ENCODE measurements around the gene LATS2.

DNA sequence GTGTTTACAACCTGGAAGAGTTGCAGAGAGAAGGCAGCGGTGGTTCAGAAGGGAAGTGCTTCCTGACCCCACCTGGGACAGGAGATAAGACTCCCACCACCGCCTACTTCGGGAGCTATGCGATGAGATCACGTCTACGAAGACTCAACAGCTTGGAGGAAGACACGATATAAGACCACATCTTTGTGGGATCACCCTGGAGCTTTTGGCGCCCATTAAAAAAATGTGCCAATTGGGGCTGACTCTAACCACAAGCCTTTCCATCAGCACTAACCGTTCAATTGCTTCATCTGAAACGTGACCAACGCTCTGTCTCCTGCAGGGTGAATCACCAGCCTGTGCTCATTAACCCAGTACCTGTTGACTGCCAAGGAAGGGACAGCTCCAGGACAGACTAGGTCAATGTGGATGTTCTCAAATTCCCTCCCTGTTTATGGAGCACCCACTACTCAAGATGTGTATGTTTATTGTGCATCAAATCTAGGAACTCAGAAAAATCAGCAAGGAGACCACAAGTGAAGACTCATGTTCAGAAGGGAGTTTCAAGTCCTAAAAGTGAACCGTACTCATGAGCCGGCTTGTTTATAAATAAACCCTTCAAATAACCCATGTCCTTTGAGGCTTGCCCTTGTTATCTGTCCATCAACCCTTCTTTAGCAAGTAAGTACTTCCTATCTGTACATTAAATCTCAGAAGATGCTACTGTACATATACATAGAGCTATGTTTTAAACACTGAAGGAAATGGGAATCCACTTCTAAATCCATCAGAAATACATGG, 67.5 kb downstream of the LATS2 start:
- TF ChIP-seq, protein P1, sequence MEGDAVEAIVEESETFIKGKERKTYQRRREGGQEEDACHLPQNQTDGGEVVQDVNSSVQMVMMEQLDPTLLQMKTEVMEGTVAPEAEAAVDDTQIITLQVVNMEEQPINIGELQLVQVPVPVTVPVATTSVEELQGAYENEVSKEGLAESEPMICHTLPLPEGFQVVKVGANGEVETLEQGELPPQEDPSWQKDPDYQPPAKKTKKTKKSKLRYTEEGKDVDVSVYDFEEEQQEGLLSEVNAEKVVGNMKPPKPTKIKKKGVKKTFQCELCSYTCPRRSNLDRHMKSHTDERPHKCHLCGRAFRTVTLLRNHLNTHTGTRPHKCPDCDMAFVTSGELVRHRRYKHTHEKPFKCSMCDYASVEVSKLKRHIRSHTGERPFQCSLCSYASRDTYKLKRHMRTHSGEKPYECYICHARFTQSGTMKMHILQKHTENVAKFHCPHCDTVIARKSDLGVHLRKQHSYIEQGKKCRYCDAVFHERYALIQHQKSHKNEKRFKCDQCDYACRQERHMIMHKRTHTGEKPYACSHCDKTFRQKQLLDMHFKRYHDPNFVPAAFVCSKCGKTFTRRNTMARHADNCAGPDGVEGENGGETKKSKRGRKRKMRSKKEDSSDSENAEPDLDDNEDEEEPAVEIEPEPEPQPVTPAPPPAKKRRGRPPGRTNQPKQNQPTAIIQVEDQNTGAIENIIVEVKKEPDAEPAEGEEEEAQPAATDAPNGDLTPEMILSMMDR (IDR thresholded peaks at IDR 0.05 in 2 of 3, conservative IDR thresholded peaks at IDR 0.05 in 1 of 3; ENCODE audit: borderline replicate concordance in 1 of 3, insufficient read depth in 1 of 3, low read depth in 2 of 3, low read length in 2 of 3): no peak
- no peak for TF ChIP-seq SIN3A (IDR thresholded peaks at IDR 0.05; ENCODE audit: low read depth)
- TF ChIP-seq EZH2 (IDR thresholded peaks at IDR 0.05): no peak
- TF ChIP-seq, protein P2, sequence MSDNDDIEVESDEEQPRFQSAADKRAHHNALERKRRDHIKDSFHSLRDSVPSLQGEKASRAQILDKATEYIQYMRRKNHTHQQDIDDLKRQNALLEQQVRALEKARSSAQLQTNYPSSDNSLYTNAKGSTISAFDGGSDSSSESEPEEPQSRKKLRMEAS (IDR thresholded peaks at IDR 0.05): no peak
- no peak for TF ChIP-seq FOSL1 (IDR thresholded peaks at IDR 0.05; ENCODE audit: low read depth)
- no peak for TF ChIP-seq POLR2A (IDR thresholded peaks at IDR 0.05; ENCODE audit: borderline replicate concordance, extremely low read depth, insufficient read depth, insufficient read length)
- TF ChIP-seq, protein P3, sequence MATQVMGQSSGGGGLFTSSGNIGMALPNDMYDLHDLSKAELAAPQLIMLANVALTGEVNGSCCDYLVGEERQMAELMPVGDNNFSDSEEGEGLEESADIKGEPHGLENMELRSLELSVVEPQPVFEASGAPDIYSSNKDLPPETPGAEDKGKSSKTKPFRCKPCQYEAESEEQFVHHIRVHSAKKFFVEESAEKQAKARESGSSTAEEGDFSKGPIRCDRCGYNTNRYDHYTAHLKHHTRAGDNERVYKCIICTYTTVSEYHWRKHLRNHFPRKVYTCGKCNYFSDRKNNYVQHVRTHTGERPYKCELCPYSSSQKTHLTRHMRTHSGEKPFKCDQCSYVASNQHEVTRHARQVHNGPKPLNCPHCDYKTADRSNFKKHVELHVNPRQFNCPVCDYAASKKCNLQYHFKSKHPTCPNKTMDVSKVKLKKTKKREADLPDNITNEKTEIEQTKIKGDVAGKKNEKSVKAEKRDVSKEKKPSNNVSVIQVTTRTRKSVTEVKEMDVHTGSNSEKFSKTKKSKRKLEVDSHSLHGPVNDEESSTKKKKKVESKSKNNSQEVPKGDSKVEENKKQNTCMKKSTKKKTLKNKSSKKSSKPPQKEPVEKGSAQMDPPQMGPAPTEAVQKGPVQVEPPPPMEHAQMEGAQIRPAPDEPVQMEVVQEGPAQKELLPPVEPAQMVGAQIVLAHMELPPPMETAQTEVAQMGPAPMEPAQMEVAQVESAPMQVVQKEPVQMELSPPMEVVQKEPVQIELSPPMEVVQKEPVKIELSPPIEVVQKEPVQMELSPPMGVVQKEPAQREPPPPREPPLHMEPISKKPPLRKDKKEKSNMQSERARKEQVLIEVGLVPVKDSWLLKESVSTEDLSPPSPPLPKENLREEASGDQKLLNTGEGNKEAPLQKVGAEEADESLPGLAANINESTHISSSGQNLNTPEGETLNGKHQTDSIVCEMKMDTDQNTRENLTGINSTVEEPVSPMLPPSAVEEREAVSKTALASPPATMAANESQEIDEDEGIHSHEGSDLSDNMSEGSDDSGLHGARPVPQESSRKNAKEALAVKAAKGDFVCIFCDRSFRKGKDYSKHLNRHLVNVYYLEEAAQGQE (IDR thresholded peaks at IDR 0.05; ENCODE audit: low read depth): no peak
- no peak for TF ChIP-seq POLR2AphosphoS5 (IDR thresholded peaks at IDR 0.05; ENCODE audit: low read depth, low read length)
- no peak for TF ChIP-seq RAD21 (IDR thresholded peaks at IDR 0.05; ENCODE audit: low read depth)
- TF ChIP-seq YY1 (IDR thresholded peaks at IDR 0.05; ENCODE audit: extremely low read depth, insufficient replicate concordance, low read depth, low read length): no peak
- TF ChIP-seq ZNF274 (IDR thresholded peaks at IDR 0.05; ENCODE audit: low read depth, low read length): no peak
- TF ChIP-seq CEBPB (IDR thresholded peaks at IDR 0.05; ENCODE audit: low read depth): no peak

Data from HCT116 (cell line).